ENCODE measurements around the gene SLCO1A2.

- no peak for TF ChIP-seq CTCF (IDR thresholded peaks at IDR 0.05)
- no peak for TF ChIP-seq POLR2A (IDR thresholded peaks at IDR 0.05)
These were observed 16.3 kb upstream of the SLCO1A2 start for GRCh38 chr12:21350975-21351374.
